ENCODE measurements around the gene KDM1B.
"Not testable (repeated sequence)": the region's sequence is repeated elsewhere in the genome, so short reads cannot be mapped to it uniquely, and the experiment has no call there.

KDM1B gene

GRCh38 chr6:18148304-18149025, 6.8 kb upstream of the KDM1B start:
- DNase-seq: peak; percentile 67 to 85 (median 78)

GRCh38 chr6:18151391-18151790, 3.8 kb upstream of the KDM1B start:
- DNase-seq: not testable (repeated sequence)

- no peak for DNase-seq
Measured at GRCh38 chr6:18151801-18152200, 3.4 kb upstream of the KDM1B start.

- DNase-seq: peak in 1 of 4 experiments; percentile 3
Measured at GRCh38 chr6:18153311-18153703, 1.9 kb upstream of the KDM1B start.

- DNase-seq: peak in 2 of 4 experiments; percentile 14 to 27
Measured at GRCh38 chr6:18154507-18155149, 594 bp upstream of the KDM1B start, which contains the start of gene TPMT. TSS of gene TPMT (minus strand) at chr6:18155077. CDS start at chr6:18149127, 5,950 bp downstream.

- peak; percentile 45 to 67 (median 58) for DNase-seq
Measured at GRCh38 chr6:18155864-18156421, 721 bp downstream of the KDM1B start.

GRCh38 chr6:18160911-18161310, 5.7 kb downstream of the KDM1B start:
- peak in 1 of 4 experiments; percentile 27 for DNase-seq

GRCh38 chr6:18161431-18161830, 6.2 kb downstream of the KDM1B start:
- no peak for DNase-seq

- no peak for DNase-seq
Measured at GRCh38 chr6:18162401-18162800, 7.2 kb downstream of the KDM1B start.

GRCh38 chr6:18165751-18166150, 10.5 kb downstream of the KDM1B start:
- DNase-seq: peak in 1 of 4 experiments; percentile 42

- peak in 2 of 4 experiments; percentile 33 to 51 for DNase-seq
Measured at GRCh38 chr6:18166312-18167036, 11.3 kb downstream of the KDM1B start.

GRCh38 chr6:18168264-18168663, 13.0 kb downstream of the KDM1B start:
- no peak for DNase-seq

- DNase-seq: peak in 3 of 4 experiments; percentile 26 to 74 (median 71)
Measured at GRCh38 chr6:18171871-18172270, 16.6 kb downstream of the KDM1B start.

- not testable (repeated sequence) for DNase-seq
Measured at GRCh38 chr6:18176198-18176597, 21.0 kb downstream of the KDM1B start.

GRCh38 chr6:18177286-18177965, 22.2 kb downstream of the KDM1B start:
- peak in 3 of 4 experiments; percentile 25 to 43 (median 36) for DNase-seq

GRCh38 chr6:18178960-18179615, 23.9 kb downstream of the KDM1B start:
- peak in 3 of 4 experiments; percentile 35 to 64 (median 48) for DNase-seq

- DNase-seq: peak; percentile 68 to 86 (median 86)
Measured at GRCh38 chr6:18179770-18180356, 24.6 kb downstream of the KDM1B start.

GRCh38 chr6:18182568-18182967, 27.3 kb downstream of the KDM1B start:
- DNase-seq: no peak

GRCh38 chr6:18183766-18184165, 28.5 kb downstream of the KDM1B start:
- no peak for DNase-seq

GRCh38 chr6:18185624-18186023, 30.4 kb downstream of the KDM1B start:
- no peak for DNase-seq

- DNase-seq: peak in 1 of 4 experiments; percentile 9
Measured at GRCh38 chr6:18186033-18186432, 30.8 kb downstream of the KDM1B start.

Data from suppressor macrophage (primary cell).